Measurements from ENCODE around the gene NTRK3.
"Not testable (repeated sequence)": the region's sequence is repeated elsewhere in the genome, so short reads cannot be mapped to it uniquely, and the experiment has no call there.

NTRK3 gene

GRCh38 chr15:88076328-88076727 is 180.2 kb downstream of the NTRK3 start:
- DNase-seq (ENCODE audit: low spot score), result no peak
- TF ChIP-seq CTCF (IDR thresholded peaks at IDR 0.05; ENCODE audit: extremely low read depth, missing control alignments), result no peak

- no peak for DNase-seq (ENCODE audit: low spot score)
- no peak for TF ChIP-seq CTCF (IDR thresholded peaks at IDR 0.05; ENCODE audit: extremely low read depth, missing control alignments)
These were observed 181.4 kb downstream of the NTRK3 start for GRCh38 chr15:88075102-88075501.

DNA sequence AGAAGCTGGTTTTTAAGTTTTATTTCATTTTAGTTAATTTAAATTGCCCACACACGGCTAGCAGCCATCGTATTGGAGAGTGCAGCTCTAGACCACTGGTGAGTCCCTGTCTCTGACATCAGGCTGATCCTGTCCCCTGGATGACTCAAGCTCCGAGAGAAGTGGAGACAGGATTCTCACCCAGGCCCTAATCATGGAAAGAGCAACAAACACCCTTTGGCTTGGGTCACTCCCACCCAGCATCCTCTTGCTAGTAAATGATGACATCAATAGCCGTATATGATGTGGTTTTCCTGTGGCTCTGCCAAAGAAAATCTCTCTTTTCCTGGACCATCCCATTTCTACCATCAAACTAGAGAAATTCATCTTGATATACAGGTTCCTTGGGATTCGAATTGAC is 182.2 kb downstream of the NTRK3 start:
- DNase-seq (ENCODE audit: low spot score), result no peak
- TF ChIP-seq CTCF (IDR thresholded peaks at IDR 0.05; ENCODE audit: extremely low read depth, missing control alignments), result no peak

- TF ChIP-seq CTCF (IDR thresholded peaks at IDR 0.05; ENCODE audit: extremely low read depth, missing control alignments), result no peak
- no peak for DNase-seq (ENCODE audit: low spot score)
These were observed 183.2 kb downstream of the NTRK3 start for GRCh38 chr15:88073391-88073691.

- no peak for TF ChIP-seq CTCF (IDR thresholded peaks at IDR 0.05; ENCODE audit: extremely low read depth, missing control alignments)
- DNase-seq (ENCODE audit: low spot score), result no peak
These were observed 183.7 kb downstream of the NTRK3 start for GRCh38 chr15:88072598-88073390.

GRCh38 chr15:88072133-88072532 is 184.4 kb downstream of the NTRK3 start:
- DNase-seq (ENCODE audit: low spot score), result not testable (repeated sequence)

DNA sequence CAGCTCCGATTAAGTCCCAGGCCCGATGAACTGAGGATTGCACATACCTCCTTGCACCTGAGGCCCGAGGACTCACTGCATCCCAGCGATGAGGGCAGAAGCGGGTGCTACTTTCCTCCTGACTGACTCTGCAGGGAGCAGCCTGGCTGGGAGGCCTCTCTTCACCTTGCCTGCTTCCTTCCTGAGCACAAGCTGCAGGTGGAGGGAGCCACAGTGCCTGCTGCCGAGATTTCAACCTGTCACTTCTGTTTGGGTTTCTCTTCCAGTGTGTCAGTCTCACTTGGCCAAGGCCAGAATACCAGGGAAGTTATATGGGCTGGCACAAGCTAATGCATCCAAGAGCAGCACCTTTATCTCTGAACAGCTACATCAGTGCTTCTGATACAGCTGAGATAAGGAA is 185.4 kb downstream of the NTRK3 start:
- TF ChIP-seq CTCF (IDR thresholded peaks at IDR 0.05; ENCODE audit: extremely low read depth, missing control alignments), result no peak
- DNase-seq (ENCODE audit: low spot score), result no peak

DNA sequence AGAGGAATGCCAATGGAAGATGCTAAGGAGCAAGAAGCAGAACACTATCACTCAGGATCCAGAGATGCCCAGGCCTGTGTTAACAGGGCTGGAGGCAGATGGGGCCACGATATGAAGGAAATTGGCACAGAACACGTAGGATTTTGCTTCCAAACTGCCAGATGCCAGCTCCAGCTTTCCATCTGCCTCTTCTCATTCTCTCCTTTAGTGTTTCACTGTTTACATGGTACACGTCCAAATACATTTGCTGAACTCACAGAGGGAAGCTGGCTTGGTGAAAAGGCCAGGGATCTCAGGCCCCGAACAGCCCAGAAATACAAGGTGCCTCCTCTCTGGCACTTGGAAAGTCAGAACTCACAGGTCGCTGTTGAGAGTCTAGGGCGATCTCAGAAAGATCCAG is 187.0 kb downstream of the NTRK3 start:
- TF ChIP-seq CTCF (IDR thresholded peaks at IDR 0.05; ENCODE audit: extremely low read depth, missing control alignments), result no peak
- DNase-seq (ENCODE audit: low spot score), result no peak
